Femur (tissue), 1 donor: ENCODE measurements around the gene GRAP.

Source experiments
- DNase-seq: peaks from one replicate; pipeline ENCODE4 v3.0.0-alpha.2; 2017

Gene GRAP

GRCh38 chr17:19017804-19018599 is 28.8 kb downstream of the GRAP start:
- DNase-seq = no peak

GRCh38 chr17:19017401-19017800 is 29.4 kb downstream of the GRAP start:
- DNase-seq = no peak

GRCh38 chr17:19016881-19017280 is 29.9 kb downstream of the GRAP start:
- DNase-seq = no peak

- no peak for DNase-seq
These were observed 30.5 kb downstream of the GRAP start for GRCh38 chr17:19016297-19016696.

- DNase-seq = no peak
These were observed 31.3 kb downstream of the GRAP start for GRCh38 chr17:19015428-19015827.

GRCh38 chr17:19014628-19015215 is 32.0 kb downstream of the GRAP start:
- no peak for DNase-seq

- DNase-seq = no peak
These were observed 32.7 kb downstream of the GRAP start for GRCh38 chr17:19013806-19014627.

GRCh38 chr17:19013226-19013625 is 33.5 kb downstream of the GRAP start:
- DNase-seq = no peak

GRCh38 chr17:19012171-19013080 is 34.3 kb downstream of the GRAP start:
- DNase-seq = no peak

- no peak for DNase-seq
These were observed 35.2 kb downstream of the GRAP start for GRCh38 chr17:19011581-19011980.

GRCh38 chr17:19010729-19011505 is 35.8 kb downstream of the GRAP start:
- no peak for DNase-seq

GRCh38 chr17:19009970-19010369 is 36.8 kb downstream of the GRAP start:
- DNase-seq = no peak

- no peak for DNase-seq
These were observed 40.1 kb downstream of the GRAP start for GRCh38 chr17:19006698-19007097.

- no peak for DNase-seq
These were observed 40.8 kb downstream of the GRAP start for GRCh38 chr17:19005789-19006430.

- no peak for DNase-seq
These were observed 41.5 kb downstream of the GRAP start for GRCh38 chr17:19005137-19005773.

- DNase-seq = no peak
These were observed 42.2 kb downstream of the GRAP start, which contains the start of gene FAM83G for GRCh38 chr17:19004421-19005136. TSS of gene FAM83G (minus strand) at chr17:19004764. CDS start at chr17:19004041, 723 bp downstream.

GRCh38 chr17:19003543-19004420 is 43.0 kb downstream of the GRAP start:
- no peak for DNase-seq

GRCh38 chr17:19002805-19003542 is 43.8 kb downstream of the GRAP start:
- no peak for DNase-seq
